ENCODE measurements around the gene BACH2.
"Not testable (repeated sequence)": the region's sequence is repeated elsewhere in the genome, so short reads cannot be mapped to it uniquely, and the experiment has no call there.

Gene BACH2

DNA sequence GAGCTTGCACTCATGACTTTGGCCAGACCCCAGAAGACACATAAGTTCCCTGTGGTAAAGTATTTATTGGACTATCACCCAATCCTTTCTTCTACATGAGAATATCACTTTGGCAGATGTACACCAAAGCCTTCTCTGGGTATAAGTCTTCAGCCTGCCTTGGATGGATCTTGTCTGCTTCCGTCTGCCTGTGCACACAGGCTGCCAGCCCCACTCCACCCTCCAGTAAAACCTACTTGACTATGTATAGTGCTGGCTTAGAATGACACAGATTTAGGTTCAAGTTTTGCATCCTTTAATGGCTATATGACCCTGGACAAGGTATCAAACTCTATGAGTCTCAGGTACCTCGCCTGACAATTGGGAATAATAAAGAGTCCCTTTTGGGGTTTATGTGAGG, 63.4 kb downstream of the BACH2 start:
- DNase-seq, result no peak

- no peak for DNase-seq
These were observed 64.8 kb downstream of the BACH2 start for GRCh38 chr6:90231798-90232197.

- DNase-seq, result no peak
These were observed 65.3 kb downstream of the BACH2 start for GRCh38 chr6:90231308-90231707.

- DNase-seq, result no peak
These were observed 66.0 kb downstream of the BACH2 start for GRCh38 chr6:90230548-90231215.

GRCh38 chr6:90229331-90230010, 67.2 kb downstream of the BACH2 start:
- DNase-seq, result no peak

GRCh38 chr6:90227673-90228072, 69.0 kb downstream of the BACH2 start:
- DNase-seq, result no peak

GRCh38 chr6:90227213-90227612, 69.4 kb downstream of the BACH2 start:
- no peak for DNase-seq

DNA sequence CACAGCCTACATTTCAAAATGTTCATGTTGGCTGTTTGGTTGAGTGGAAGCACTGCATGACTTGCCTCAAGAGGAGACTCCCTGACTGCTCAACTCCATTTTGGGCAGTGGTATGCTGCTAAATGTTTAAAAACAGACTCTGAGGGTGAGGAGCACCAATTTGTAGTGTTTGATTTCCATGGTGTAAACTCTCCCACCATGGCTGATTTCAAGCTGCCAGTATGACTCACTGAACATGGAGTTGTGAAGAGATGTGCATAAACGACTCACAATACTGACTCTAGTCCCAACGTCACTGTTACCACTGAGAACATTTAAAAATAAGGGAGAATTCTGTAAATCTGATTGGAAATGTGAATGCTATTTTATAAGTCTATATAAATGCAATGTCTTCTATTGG, 70.4 kb downstream of the BACH2 start:
- DNase-seq, result no peak

DNA sequence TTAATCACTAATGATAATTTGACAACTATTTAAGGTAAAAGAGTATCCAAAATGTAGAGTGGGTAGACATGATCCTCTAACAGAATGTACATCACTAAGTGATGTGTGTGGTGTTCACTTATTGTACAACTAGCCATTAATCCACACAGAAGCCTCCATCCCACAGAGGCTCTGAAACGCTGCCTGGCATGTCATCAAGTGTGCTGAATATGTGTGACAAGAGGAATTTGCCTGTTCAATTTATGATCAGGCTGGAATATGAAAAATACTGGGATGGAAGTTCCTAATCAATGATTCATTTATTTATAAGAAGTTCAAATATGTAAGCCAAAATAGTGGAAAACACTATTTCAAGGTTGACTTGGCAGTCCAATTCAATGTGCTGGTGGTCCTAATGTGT, 72.4 kb downstream of the BACH2 start:
- no peak for DNase-seq

GRCh38 chr6:90222724-90223198, 73.9 kb downstream of the BACH2 start:
- peak; percentile 46 for DNase-seq

DNA sequence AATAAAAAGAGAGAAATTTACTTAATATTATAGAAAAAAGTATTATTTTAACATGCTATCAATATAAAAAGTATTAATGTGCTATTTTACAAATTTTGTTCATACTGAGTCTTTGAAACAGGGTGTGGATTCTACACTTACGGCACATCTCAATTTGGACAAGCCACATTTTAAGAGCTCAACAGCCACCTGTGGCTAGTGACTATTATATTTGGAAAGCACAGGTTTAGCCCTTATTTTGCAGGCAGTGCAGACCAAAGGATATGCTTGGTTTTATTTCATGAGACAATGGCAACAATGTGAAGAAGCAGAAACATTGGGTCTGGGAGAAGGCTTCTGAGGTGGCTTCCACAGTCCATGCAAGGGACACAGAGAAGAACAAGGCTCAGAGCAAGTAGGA, 74.6 kb downstream of the BACH2 start:
- no peak for DNase-seq

DNA sequence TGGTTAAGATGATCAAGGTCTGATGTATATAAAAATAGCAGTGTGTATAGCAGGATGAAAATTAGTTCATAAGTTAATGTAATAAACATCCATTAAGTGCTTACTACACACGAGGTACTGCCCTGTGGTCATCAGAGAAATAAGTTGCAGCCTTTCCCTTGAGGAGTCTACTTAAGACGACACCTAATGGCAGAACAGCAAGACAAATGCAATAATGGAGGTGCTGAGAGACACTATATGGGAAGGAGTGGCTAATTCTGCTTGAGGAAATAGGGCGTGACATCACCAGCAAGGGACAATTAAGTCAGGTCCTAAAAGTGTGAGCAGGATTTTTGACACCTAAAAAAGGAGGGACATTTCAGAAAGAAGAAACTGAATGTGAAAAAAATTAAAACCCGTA, 75.2 kb downstream of the BACH2 start:
- no peak for DNase-seq

GRCh38 chr6:90220273-90220672, 76.4 kb downstream of the BACH2 start:
- no peak for DNase-seq

- DNase-seq, result no peak
These were observed 77.2 kb downstream of the BACH2 start for GRCh38 chr6:90219209-90219985.

DNA sequence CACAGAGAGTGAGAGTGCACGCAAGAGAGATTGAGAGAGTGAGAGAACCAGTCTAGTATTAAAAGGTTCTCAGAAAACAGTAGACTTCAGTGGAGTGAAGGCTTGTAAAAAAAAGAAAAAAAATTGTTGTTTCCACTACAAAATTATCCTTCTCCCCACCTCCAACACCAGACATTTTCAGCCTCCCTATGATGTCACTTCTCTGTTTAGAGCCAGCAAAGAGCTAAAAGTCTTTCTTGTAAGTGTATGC, 77.8 kb downstream of the BACH2 start:
- DNase-seq, result no peak

DNA sequence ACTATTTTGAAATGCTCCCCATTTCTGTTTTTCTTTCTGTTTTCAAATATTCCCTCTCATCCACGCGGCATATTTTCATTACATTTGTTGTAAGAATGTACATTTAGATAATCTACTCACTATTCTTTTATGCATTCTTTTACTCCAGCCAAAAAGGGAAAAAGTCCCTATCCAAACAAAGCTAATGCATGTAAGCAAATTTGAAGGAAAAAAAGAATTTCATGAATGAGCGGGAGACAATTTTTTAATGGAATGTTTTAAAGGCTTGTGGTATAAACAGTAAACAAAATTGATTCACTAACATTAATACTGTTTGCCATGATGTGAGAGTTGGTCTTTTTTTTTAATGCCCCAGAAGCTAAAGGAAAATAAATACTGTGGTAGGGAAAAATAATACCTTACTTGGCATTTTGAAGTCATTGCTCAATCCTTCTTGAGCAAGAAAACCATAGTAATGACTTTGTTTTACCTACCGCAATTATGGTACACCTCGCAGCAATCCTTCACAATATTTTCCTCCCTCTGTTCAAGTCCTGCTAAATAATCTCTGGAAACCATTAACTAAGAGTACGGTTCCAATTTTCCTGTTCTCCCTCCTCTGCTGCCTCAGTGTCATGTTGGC, 79.0 kb downstream of the BACH2 start:
- DNase-seq, result no peak

- no peak for DNase-seq
These were observed 80.3 kb downstream of the BACH2 start for GRCh38 chr6:90216072-90216977.

DNA sequence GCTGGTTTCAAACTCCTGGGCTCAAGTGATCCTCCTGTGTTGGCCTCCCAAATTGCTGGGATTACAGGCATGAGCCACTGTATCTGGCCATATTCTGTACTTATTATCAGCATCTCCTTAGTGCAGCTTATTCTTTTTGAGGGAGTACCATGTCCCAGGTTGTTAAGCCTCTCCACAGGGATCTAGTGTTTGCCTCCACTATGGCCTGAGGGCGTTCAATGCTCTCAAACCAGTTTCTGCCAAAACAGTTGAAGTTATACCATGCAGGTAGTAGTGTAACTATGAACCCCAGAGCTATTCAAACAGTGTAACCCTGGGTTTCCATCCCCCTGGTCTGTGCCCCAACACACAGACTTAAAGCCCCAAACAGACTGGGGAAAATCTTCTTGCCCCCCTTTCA, 81.7 kb downstream of the BACH2 start:
- DNase-seq, result no peak

DNA sequence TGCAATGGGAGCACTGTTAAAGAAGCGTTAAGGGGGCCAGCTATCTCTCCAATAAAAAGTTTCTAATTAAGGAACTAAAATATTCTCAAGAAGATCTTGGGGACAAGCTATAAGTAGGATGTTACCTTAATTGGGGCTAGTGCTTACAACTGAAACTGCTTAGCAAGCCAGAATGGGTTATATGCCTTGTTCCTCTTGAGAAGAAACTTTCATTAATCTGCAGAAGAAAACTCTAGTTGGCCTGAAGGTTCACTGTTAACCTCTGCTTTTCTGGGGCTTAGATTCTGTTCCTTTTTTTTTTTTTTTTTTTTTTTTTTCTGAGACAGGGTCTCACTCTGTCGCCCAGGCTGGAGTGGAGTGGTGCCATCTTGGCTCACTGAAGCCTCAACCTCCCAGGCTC, 82.2 kb downstream of the BACH2 start:
- no peak for DNase-seq

DNA sequence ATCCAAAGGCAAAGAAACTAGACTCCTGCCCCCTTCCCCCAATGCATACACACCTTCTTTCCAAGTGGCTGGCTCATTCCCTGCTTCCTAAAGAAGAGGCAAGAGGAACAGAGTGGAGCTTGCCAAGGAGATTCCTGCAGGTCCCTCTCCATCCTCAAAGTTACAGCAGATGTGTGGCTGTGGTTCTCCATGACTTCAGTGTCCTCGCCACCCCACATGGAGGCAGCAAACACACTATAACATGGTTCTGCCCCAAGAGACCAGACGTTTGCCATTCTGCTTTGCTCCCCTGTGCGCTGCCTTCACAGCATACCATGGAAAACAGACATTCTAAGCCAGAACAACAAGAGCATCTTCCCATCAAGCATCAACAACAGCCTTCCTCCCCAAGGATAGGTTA, 84.4 kb downstream of the BACH2 start:
- no peak for DNase-seq

DNA sequence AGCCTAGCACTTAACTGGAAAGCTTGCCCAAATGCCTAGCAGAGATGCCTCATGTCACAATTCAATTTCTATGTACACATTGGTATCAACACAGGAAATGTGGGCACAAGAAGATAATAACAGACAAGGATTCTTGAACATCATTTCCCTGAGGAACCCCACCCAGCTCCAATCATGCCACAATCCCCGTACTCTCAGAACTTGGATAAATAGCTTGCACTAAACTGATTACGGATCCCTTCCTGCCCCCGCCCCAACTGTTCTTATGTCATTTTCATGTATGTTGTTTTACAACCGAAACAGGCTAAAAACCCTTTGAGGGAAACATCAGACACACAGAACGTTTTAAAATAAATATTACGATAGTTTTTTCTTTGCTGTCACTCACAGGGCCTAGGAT, 87.1 kb downstream of the BACH2 start:
- DNase-seq, result no peak

- not testable (repeated sequence) for DNase-seq
These were observed 88.0 kb downstream of the BACH2 start for GRCh38 chr6:90208690-90209089.
